HepG2 (cell line): ENCODE measurements around the gene ZNF524. TPM values are rescaled to one million over a fixed set of nuclear protein-coding genes. Genes with fewer than 3 reads are reported as not detected.

Experiments
- ATF1 ChIP-seq: IDR thresholded peaks from 2 replicates; pipeline ENCODE4 v1.6.1; 2016; ENCODE audit warnings: mild to moderate bottlenecking, control low read depth
- ELF3 ChIP-seq: IDR thresholded peaks from 2 replicates; pipeline ENCODE4 v1.6.1; 2016; ENCODE audit warnings: missing genetic modification reagents, missing compliant biosample characterization
- GATAD2A ChIP-seq: IDR thresholded peaks from 2 replicates; pipeline ENCODE4 v1.6.1; 2016
- JDP2 ChIP-seq: sonication (generic); formaldehyde crosslinking; IDR thresholded peaks from 2 replicates; pipeline ENCODE4 v1.8.1; 2022; ENCODE audit warnings: missing genetic modification reagents, borderline replicate concordance
- MEF2D ChIP-seq: sonication (generic); formaldehyde crosslinking; IDR thresholded peaks from 2 replicates; pipeline ENCODE4 v1.5.1; 2020; ENCODE audit warnings: mild to moderate bottlenecking, missing genetic modification reagents
- PCBP1 ChIP-seq: fragments of 200-400 bp; formaldehyde crosslinking; IDR thresholded peaks from 2 replicates; pipeline ENCODE4 v1.6.1; 2017; ENCODE audit warnings: mild to moderate bottlenecking, low read depth, low read length, borderline replicate concordance
- RXRB ChIP-seq: IDR thresholded peaks from 2 replicates; pipeline ENCODE4 v1.6.1; 2016; ENCODE audit warnings: borderline replicate concordance, missing genetic modification reagents, missing compliant biosample characterization
- TBL1XR1 ChIP-seq: fragments of 150-350 bp; IDR thresholded peaks from 2 replicates; pipeline ENCODE4 v1.6.1; 2014; ENCODE audit warnings: borderline replicate concordance, low read length; ENCODE audit not compliant: partially characterized antibody
- YY1 ChIP-seq: IDR thresholded peaks from 2 replicates; pipeline ENCODE4 v1.6.1; 2011; ENCODE audit warnings: low read length, low read depth, moderate library complexity, mild to moderate bottlenecking; ENCODE audit not compliant: insufficient read depth, insufficient replicate concordance
- ZBTB20 ChIP-seq: sonication (generic); formaldehyde crosslinking; IDR thresholded peaks from 2 replicates; pipeline ENCODE4 v1.8.1; 2023; ENCODE audit warnings: missing genetic modification reagents, low read depth, mild to moderate bottlenecking, borderline replicate concordance
- ZNF687 ChIP-seq: sonication (generic); formaldehyde crosslinking; IDR thresholded peaks from 2 replicates; pipeline ENCODE4 v1.5.1; 2020; ENCODE audit warnings: mild to moderate bottlenecking, missing genetic modification reagents, moderate library complexity
- ZNF772 ChIP-seq: sonication (generic); formaldehyde crosslinking; IDR thresholded peaks from 2 replicates; pipeline ENCODE4 v1.5.0; 2020; ENCODE audit warnings: mild to moderate bottlenecking, missing genetic modification reagents
- polyA plus RNA-seq, 8 experiments: library from polyadenylated mRNA; depleted of rRNA in 3 of 8; stranded (reverse) in 7 of 8; unstranded in 1 of 8; fragments of >200 nt; fragmentation: Illumina TruSeq in 4 of 8; extraction: Trizol in 4 of 8; gene quantifications; 2 replicates each; pipeline versions ENCODE4 v1.2.1 to v1.2.3, GENCODE V29; 2011 to 2016; ENCODE audit warnings: low read depth in 4 of 8, missing spikeins in 1 of 8, mixed read lengths in 1 of 8; ENCODE audit not compliant: insufficient read depth in 1 of 8
- total RNA-seq, 5 experiments: library from RNA; depleted of rRNA; stranded (reverse); fragments of >200 nt; fragmentation: Illumina TruSeq; extraction: Trizol; gene quantifications; 2 replicates each; pipeline ENCODE4 v1.2.3, GENCODE V29; 2016; ENCODE audit warnings: low read depth in 1 of 5
- TF ChIP-seq, protein P1 (sequence below): sonication (generic); formaldehyde crosslinking; IDR thresholded peaks from 2 replicates; pipeline ENCODE4 v1.4.0; 2020; ENCODE audit warnings: mild to moderate bottlenecking, missing genetic modification reagents
- TF ChIP-seq, protein P2 (sequence below): sonication (generic); formaldehyde crosslinking; IDR thresholded peaks from 2 replicates; pipeline ENCODE4 v1.4.0; 2020; ENCODE audit warnings: missing genetic modification reagents

The ZNF524 gene
- total and polyA plus RNA-seq, 2 of the 13 experiments (the other 11 are each of a cell fraction or from before 2014, with no cell fraction given) = 3.2 to 4.6 TPM

- peak; percentile 0; the same call in 1 of the 2 replicates for TF ChIP-seq ZNF687 (CRISPR knock-in tag)
- 0 out of 2 replicates have a peak, but pooled peaks have one; percentile 41 for TF ChIP-seq ZBTB20 (CRISPR knock-in tag)
- TF ChIP-seq MEF2D (CRISPR knock-in tag) = peak; percentile 62; the same call in 1 of the 2 replicates
- TF ChIP-seq ELF3 (CRISPR knock-in tag) = peak; percentile 5; the same call in 1 of the 2 replicates
- TF ChIP-seq RXRB (CRISPR knock-in tag) = peak; percentile 51; the same call in 1 of the 2 replicates
- TF ChIP-seq YY1 = peak; percentile 35
- TF ChIP-seq JDP2 (CRISPR knock-in tag) = no peak
- TF ChIP-seq, protein P1, sequence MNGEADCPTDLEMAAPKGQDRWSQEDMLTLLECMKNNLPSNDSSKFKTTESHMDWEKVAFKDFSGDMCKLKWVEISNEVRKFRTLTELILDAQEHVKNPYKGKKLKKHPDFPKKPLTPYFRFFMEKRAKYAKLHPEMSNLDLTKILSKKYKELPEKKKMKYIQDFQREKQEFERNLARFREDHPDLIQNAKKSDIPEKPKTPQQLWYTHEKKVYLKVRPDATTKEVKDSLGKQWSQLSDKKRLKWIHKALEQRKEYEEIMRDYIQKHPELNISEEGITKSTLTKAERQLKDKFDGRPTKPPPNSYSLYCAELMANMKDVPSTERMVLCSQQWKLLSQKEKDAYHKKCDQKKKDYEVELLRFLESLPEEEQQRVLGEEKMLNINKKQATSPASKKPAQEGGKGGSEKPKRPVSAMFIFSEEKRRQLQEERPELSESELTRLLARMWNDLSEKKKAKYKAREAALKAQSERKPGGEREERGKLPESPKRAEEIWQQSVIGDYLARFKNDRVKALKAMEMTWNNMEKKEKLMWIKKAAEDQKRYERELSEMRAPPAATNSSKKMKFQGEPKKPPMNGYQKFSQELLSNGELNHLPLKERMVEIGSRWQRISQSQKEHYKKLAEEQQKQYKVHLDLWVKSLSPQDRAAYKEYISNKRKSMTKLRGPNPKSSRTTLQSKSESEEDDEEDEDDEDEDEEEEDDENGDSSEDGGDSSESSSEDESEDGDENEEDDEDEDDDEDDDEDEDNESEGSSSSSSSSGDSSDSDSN (CRISPR knock-in tag) = 0 out of 2 replicates have a peak, but pooled peaks have one; percentile 23
- TF ChIP-seq, protein P2, sequence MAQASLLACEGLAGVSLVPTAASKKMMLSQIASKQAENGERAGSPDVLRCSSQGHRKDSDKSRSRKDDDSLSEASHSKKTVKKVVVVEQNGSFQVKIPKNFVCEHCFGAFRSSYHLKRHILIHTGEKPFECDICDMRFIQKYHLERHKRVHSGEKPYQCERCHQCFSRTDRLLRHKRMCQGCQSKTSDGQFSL (CRISPR knock-in tag) = peak; percentile 99
- TF ChIP-seq TBL1XR1 = no peak
- TF ChIP-seq ATF1 (CRISPR knock-in tag) = no peak
- TF ChIP-seq GATAD2A (CRISPR knock-in tag) = peak; percentile 32; the same call in 1 of the 2 replicates
- 0 out of 2 replicates have a peak, but pooled peaks have one; percentile 24 for TF ChIP-seq ZNF772 (CRISPR knock-in tag)
- TF ChIP-seq PCBP1 = no peak
Measured at GRCh38 chr19:55605637-55606470, 5.8 kb downstream of the ZNF524 start, which contains the start of gene ZNF865 (continued).
